HepG2 (cell line): ENCODE data around the gene ZNF3. TPM values are rescaled to one million over a fixed set of nuclear protein-coding genes. Genes with fewer than 3 reads are reported as not detected.

Source experiments
- CREBL2 ChIP-seq: sonication (generic); formaldehyde crosslinking; IDR thresholded peaks from 2 replicates; pipeline ENCODE4 v1.8.1; 2023; ENCODE audit warnings: missing genetic modification reagents, mild to moderate bottlenecking, borderline replicate concordance
- ELF1 ChIP-seq: sonication (generic); formaldehyde crosslinking; IDR thresholded peaks from 2 replicates; pipeline ENCODE4 v1.4.0; 2020; ENCODE audit warnings: missing genetic modification reagents
- FOXC1 ChIP-seq: sonication (generic); formaldehyde crosslinking; IDR thresholded peaks from 2 replicates; pipeline ENCODE4 v1.8.0; 2022; ENCODE audit warnings: mild to moderate bottlenecking, missing genetic modification reagents, borderline replicate concordance
- HCFC1 ChIP-seq: fragments of 150-350 bp; IDR thresholded peaks from 2 replicates; pipeline ENCODE4 v1.6.1; 2014; ENCODE audit warnings: low read depth, low read length
- HIVEP1 ChIP-seq: sonication (generic); formaldehyde crosslinking; IDR thresholded peaks from 2 replicates; pipeline ENCODE4 v1.4.0; 2020; ENCODE audit warnings: mild to moderate bottlenecking, missing genetic modification reagents
- KDM1A ChIP-seq: IDR thresholded peaks from 2 replicates; pipeline ENCODE4 v1.6.1; 2016; ENCODE audit warnings: missing compliant biosample characterization
- KLF9 ChIP-seq: IDR thresholded peaks from 2 replicates; pipeline ENCODE4 v1.6.1; 2016; ENCODE audit warnings: low read depth
- MAFK ChIP-seq, 2 experiments: IDR thresholded peaks in 1 of 2; conservative IDR thresholded peaks in 1 of 2; 2 replicates each; pipeline ENCODE4 v1.6.1; 2011; ENCODE audit warnings: improper control_type of control experiment in 2 of 2, low read length in 2 of 2
- MBD4 ChIP-seq: IDR thresholded peaks from 2 replicates; pipeline ENCODE4 v1.6.1; 2012; ENCODE audit warnings: low read length, inconsistent platforms, borderline replicate concordance
- MED13 ChIP-seq: sonication (generic); formaldehyde crosslinking; IDR thresholded peaks from 2 replicates; pipeline ENCODE4 v1.5.0; 2020; ENCODE audit warnings: missing genetic modification reagents
- MTERF4 ChIP-seq: sonication (generic); formaldehyde crosslinking; IDR thresholded peaks from 2 replicates; pipeline ENCODE4 v1.8.0; 2023; ENCODE audit warnings: mild to moderate bottlenecking, missing genetic modification reagents
- MTF2 ChIP-seq: sonication (generic); formaldehyde crosslinking; IDR thresholded peaks from 2 replicates; pipeline ENCODE4 v1.5.0; 2020; ENCODE audit warnings: missing genetic modification reagents, borderline replicate concordance
- NAIF1 ChIP-seq: sonication (generic); formaldehyde crosslinking; IDR thresholded peaks from 2 replicates; pipeline ENCODE4 v1.5.0; 2020; ENCODE audit warnings: mild to moderate bottlenecking, missing genetic modification reagents, borderline replicate concordance
- NR2C2 ChIP-seq: sonication (generic); formaldehyde crosslinking; IDR thresholded peaks from 2 replicates; pipeline ENCODE4 v1.4.0; 2020; ENCODE audit warnings: missing genetic modification reagents, mild to moderate bottlenecking, moderate library complexity, borderline replicate concordance
- RBM39 ChIP-seq: fragments of 200-400 bp; formaldehyde crosslinking; IDR thresholded peaks from one replicate; pipeline ENCODE4 v1.6.1; 2018; ENCODE audit warnings: antibody characterized with exemption, mild to moderate bottlenecking, low read depth, low read length; ENCODE audit not compliant: poor library complexity, severe bottlenecking
- SIN3B ChIP-seq: fragments of 150-350 bp; IDR thresholded peaks from 2 replicates; pipeline ENCODE4 v1.6.1; 2014; ENCODE audit warnings: low read length
- SOX6 ChIP-seq, 2 experiments: fragments of 450-650 bp in 1 of 2; sonication (generic) in 1 of 2; formaldehyde crosslinking in 1 of 2; IDR thresholded peaks; 2 replicates each; pipeline versions ENCODE4 v1.4.0 to v1.6.1; 2017 to 2020; ENCODE audit warnings: antibody characterized with exemption in 1 of 2, mild to moderate bottlenecking in 1 of 2, missing genetic modification reagents in 1 of 2
- SRSF1 ChIP-seq: fragments of 200-400 bp; formaldehyde crosslinking; optimal IDR thresholded peaks from 2 replicates; pipeline ENCODE3; 2017; ENCODE audit warnings: mild to moderate bottlenecking, low read depth, low read length, moderate library complexity
- ZBTB1 ChIP-seq: sonication (generic); formaldehyde crosslinking; IDR thresholded peaks from 2 replicates; pipeline ENCODE4 v1.4.0; 2020; ENCODE audit warnings: missing genetic modification reagents, borderline replicate concordance
- ZBTB49 ChIP-seq: sonication (generic); formaldehyde crosslinking; IDR thresholded peaks from 2 replicates; pipeline ENCODE4 v1.4.0; 2020; ENCODE audit warnings: missing genetic modification reagents, borderline replicate concordance
- ZNF124 ChIP-seq: sonication (generic); formaldehyde crosslinking; IDR thresholded peaks from 2 replicates; pipeline ENCODE4 v1.4.0; 2020; ENCODE audit warnings: missing genetic modification reagents
- ZNF17 ChIP-seq: sonication (generic); formaldehyde crosslinking; IDR thresholded peaks from 2 replicates; pipeline ENCODE4 v1.5.0; 2020; ENCODE audit warnings: mild to moderate bottlenecking, missing genetic modification reagents
- ZNF230 ChIP-seq: sonication (generic); formaldehyde crosslinking; IDR thresholded peaks from 2 replicates; pipeline ENCODE4 v1.4.0; 2020; ENCODE audit warnings: mild to moderate bottlenecking, missing genetic modification reagents
- ZNF253 ChIP-seq: sonication (generic); formaldehyde crosslinking; IDR thresholded peaks from 2 replicates; pipeline ENCODE4 v1.8.0; 2022; ENCODE audit warnings: mild to moderate bottlenecking, missing genetic modification reagents, borderline replicate concordance
- ZNF256 ChIP-seq: sonication (generic); formaldehyde crosslinking; conservative IDR thresholded peaks from 2 replicates; pipeline ENCODE4 v1.4.0; 2020; ENCODE audit warnings: missing genetic modification reagents
- ZNF337 ChIP-seq: sonication (generic); formaldehyde crosslinking; IDR thresholded peaks from 2 replicates; pipeline ENCODE4 v1.5.1; 2020; ENCODE audit warnings: missing genetic modification reagents, low read depth, mild to moderate bottlenecking, borderline replicate concordance
- ZNF564 ChIP-seq: sonication (generic); formaldehyde crosslinking; IDR thresholded peaks from 2 replicates; pipeline ENCODE4 v1.8.1; 2023; ENCODE audit warnings: mild to moderate bottlenecking, missing genetic modification reagents
- ZNF7 ChIP-seq: IDR thresholded peaks from 2 replicates; pipeline ENCODE4 v1.6.1; 2016; ENCODE audit warnings: missing biosample characterization, missing genetic modification reagents
- ZNF782 ChIP-seq: sonication (generic); formaldehyde crosslinking; IDR thresholded peaks from 2 replicates; pipeline ENCODE4 v1.4.0; 2020; ENCODE audit warnings: missing genetic modification reagents, mild to moderate bottlenecking, borderline replicate concordance
- polyA plus RNA-seq, 8 experiments: library from polyadenylated mRNA; depleted of rRNA in 3 of 8; stranded (reverse) in 7 of 8; unstranded in 1 of 8; fragments of >200 nt; fragmentation: Illumina TruSeq in 4 of 8; extraction: Trizol in 4 of 8; gene quantifications; 2 replicates each; pipeline versions ENCODE4 v1.2.1 to v1.2.3, GENCODE V29; 2011 to 2016; ENCODE audit warnings: low read depth in 4 of 8, missing spikeins in 1 of 8, mixed read lengths in 1 of 8; ENCODE audit not compliant: insufficient read depth in 1 of 8
- total RNA-seq, 5 experiments: library from RNA; depleted of rRNA; stranded (reverse); fragments of >200 nt; fragmentation: Illumina TruSeq; extraction: Trizol; gene quantifications; 2 replicates each; pipeline ENCODE4 v1.2.3, GENCODE V29; 2016; ENCODE audit warnings: low read depth in 1 of 5

Gene ZNF3
- total and polyA plus RNA-seq, 2 of the 13 experiments (the other 11 are each of a cell fraction or from before 2014, with no cell fraction given), result 33.7 to 56.9 TPM

GRCh38 chr7:100119970-100120732 lies 38.6 kb upstream of the ZNF3 start (continued):
- TF ChIP-seq ZBTB49 (CRISPR knock-in tag) (no peak), RBM39 (no peak), MBD4 (no peak), HCFC1 (peak; percentile 65), ZNF124 (CRISPR knock-in tag) (no peak), ZBTB1 (no peak), NAIF1 (CRISPR knock-in tag) (no peak), MTERF4 (CRISPR knock-in tag) (no peak), MED13 (no peak), ZNF230 (CRISPR knock-in tag) (no peak), ZNF256 (CRISPR knock-in tag) (no peak), CREBL2 (CRISPR knock-in tag) (no peak), FOXC1 (no peak; the same call in 1 of the 2 replicates), ZNF7 (CRISPR knock-in tag) (peak; percentile 64; the same call in 1 of the 2 replicates), KLF9 (CRISPR knock-in tag) (no peak), ZNF782 (CRISPR knock-in tag) (no peak), ZNF337 (CRISPR knock-in tag) (no peak), ZNF564 (no peak), ZNF253 (CRISPR knock-in tag) (no peak), SRSF1 (no peak), NR2C2 (CRISPR knock-in tag) (no peak), ELF1 (CRISPR knock-in tag) (no peak), HIVEP1 (CRISPR knock-in tag) (0 out of 2 replicates have a peak, but pooled peaks have one; percentile 3), MAFK (conservative IDR thresholded peaks at IDR 0.05 in 1 of 2, IDR thresholded peaks at IDR 0.05 in 1 of 2; ENCODE audit: low read length in 2 of 2) (no peak), SIN3B (no peak), MTF2 (CRISPR knock-in tag) (no peak), ZNF17 (CRISPR knock-in tag) (no peak), KDM1A (CRISPR knock-in tag) (no peak), SOX6 (IDR thresholded peaks at IDR 0.05) (no peak), SOX6 (CRISPR knock-in tag; IDR thresholded peaks at IDR 0.05) (peak; percentile 23; the same call in 1 of the 2 replicates)
